ENCODE data around the gene RASGRF2.

The RASGRF2 gene

GRCh38 chr5:81070571-81071255 is 110.5 kb downstream of the RASGRF2 start:
- H3K4me3 ChIP-seq (ENCODE audit: low read depth in 1 of 2, low read length in 1 of 2), result no peak overlapping the region
- no peak overlapping the region for H3K27ac ChIP-seq
- H3K27me3 ChIP-seq, result no peaks in the 10 kb centered on the region
- H3K36me3 ChIP-seq, result no peaks in the 10 kb centered on the region
- no peaks in the 10 kb centered on the region for H3K9me3 ChIP-seq
- no peaks in the 10 kb centered on the region for H3K4me1 ChIP-seq (ENCODE audit: control insufficient read depth in 1 of 2, insufficient read depth in 1 of 2, low read depth in 1 of 2, low read length in 1 of 2)
- TF ChIP-seq CTCF (IDR thresholded peaks at IDR 0.05), result no peak

GRCh38 chr5:81075041-81075440 is 114.9 kb downstream of the RASGRF2 start:
- TF ChIP-seq CTCF (IDR thresholded peaks at IDR 0.05), result no peak
- H3K9me3 ChIP-seq, result no peaks in the 10 kb centered on the region

GRCh38 chr5:81077105-81077504 is 116.9 kb downstream of the RASGRF2 start:
- Histone ChIP-seq H3K27me3 (no peaks in the 10 kb centered on the region), H3K36me3 (no peaks in the 10 kb centered on the region), H3K27ac (no peak overlapping the region), H3K9me3 (no peaks in the 10 kb centered on the region), H3K4me3 (ENCODE audit: low read depth in 1 of 2, low read length in 1 of 2) (no peak overlapping the region), H3K4me1 (ENCODE audit: control insufficient read depth in 1 of 2, insufficient read depth in 1 of 2, low read depth in 1 of 2, low read length in 1 of 2) (no peaks in the 10 kb centered on the region)
- TF ChIP-seq CTCF (IDR thresholded peaks at IDR 0.05), result no peak

More at GRCh38 chr5:81075041-81075440, 114.9 kb downstream of the RASGRF2 start:
- Histone ChIP-seq H3K27ac (no peak overlapping the region), H3K27me3 (no peaks in the 10 kb centered on the region), H3K4me3 (ENCODE audit: low read depth in 1 of 2, low read length in 1 of 2) (no peak overlapping the region), H3K4me1 (ENCODE audit: control insufficient read depth in 1 of 2, insufficient read depth in 1 of 2, low read depth in 1 of 2, low read length in 1 of 2) (no peaks in the 10 kb centered on the region), H3K36me3 (no peaks in the 10 kb centered on the region)

DNA sequence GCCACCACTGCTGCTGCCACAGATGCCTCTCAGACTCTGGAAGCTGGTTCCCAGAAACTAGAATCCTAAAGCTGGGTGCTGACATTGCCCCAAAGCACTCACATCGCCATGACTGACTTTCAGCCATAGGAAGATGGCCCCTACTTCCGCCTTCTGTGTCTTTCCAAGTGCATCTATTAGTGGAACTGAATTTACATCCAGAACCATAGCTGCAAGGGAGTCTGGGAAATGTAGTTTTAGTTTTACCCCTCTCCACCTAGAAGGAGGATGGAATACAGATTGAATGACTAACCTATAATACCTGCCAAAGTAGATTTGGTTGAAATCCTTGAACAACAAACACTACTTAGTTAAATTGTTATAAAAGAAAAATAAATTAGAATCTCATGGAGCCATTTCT is 118.8 kb downstream of the RASGRF2 start:
- Histone ChIP-seq H3K4me1 (ENCODE audit: control insufficient read depth in 1 of 2, insufficient read depth in 1 of 2, low read depth in 1 of 2, low read length in 1 of 2) (no peaks in the 10 kb centered on the region), H3K36me3 (no peaks in the 10 kb centered on the region), H3K9me3 (no peaks in the 10 kb centered on the region)

DNA sequence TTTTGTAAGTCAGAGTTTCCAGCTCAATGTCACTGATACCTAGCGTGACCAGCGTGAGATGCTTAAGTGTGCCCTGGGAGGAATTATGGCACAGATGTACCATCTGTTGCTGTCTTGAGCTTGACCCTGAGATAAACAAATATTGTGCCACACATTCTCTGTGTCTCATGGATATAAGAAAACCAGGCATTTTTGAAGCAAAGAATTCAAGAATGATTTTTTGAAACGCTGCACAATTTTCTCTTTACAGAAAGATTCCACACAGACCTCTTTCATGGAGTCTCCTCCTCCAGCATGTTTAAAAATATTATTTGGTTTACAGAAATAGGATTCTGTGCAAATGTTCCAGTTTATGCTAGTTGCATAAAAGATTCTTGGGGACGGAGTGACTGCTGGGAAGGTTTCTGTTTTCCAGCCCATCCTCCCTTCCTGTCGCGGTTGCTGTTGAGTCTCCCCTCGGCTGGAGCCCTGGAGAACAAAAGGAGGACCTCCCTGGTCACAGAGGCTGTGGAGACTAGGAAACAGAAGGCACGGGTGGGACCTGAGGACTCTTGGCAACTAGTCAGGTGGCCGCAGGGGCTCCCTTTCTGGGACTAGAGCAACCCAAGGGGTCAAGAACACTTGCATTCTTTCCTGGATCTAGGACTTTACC is 120.8 kb downstream of the RASGRF2 start:
- TF ChIP-seq CTCF (IDR thresholded peaks at IDR 0.05), result no peak
- Histone ChIP-seq H3K36me3 (no peaks in the 10 kb centered on the region), H3K9me3 (no peaks in the 10 kb centered on the region), H3K27ac (no peak overlapping the region), H3K4me3 (ENCODE audit: low read depth in 1 of 2, low read length in 1 of 2) (no peak overlapping the region), H3K27me3 (no peaks in the 10 kb centered on the region), H3K4me1 (ENCODE audit: control insufficient read depth in 1 of 2, insufficient read depth in 1 of 2, low read depth in 1 of 2, low read length in 1 of 2) (no peaks in the 10 kb centered on the region)

More for the DNA sequence above, 118.8 kb downstream of the RASGRF2 start:
- TF ChIP-seq CTCF (IDR thresholded peaks at IDR 0.05), result no peak
- no peak overlapping the region for H3K4me3 ChIP-seq (ENCODE audit: low read depth in 1 of 2, low read length in 1 of 2)
- H3K27me3 ChIP-seq, result no peaks in the 10 kb centered on the region
- no peak overlapping the region for H3K27ac ChIP-seq
